Fibroblast of the aortic adventitia (primary cell): ENCODE measurements around the gene LRFN4. TPM values are rescaled to one million over a fixed set of nuclear protein-coding genes. Genes with fewer than 3 reads are reported as not detected.

Source experiments
- DNase-seq: peaks from one replicate; pipeline ENCODE4 v3.0.0-alpha.2; 2010; ENCODE audit warnings: low read depth
- H3K4me3 ChIP-seq: 2 replicates; pipeline ENCODE4 v1.5.1; 2011; ENCODE audit warnings: low read depth, mild to moderate bottlenecking, control low read depth, low read length, moderate library complexity
- CTCF ChIP-seq: IDR thresholded peaks from 2 replicates; pipeline ENCODE4 v1.5.1; 2011; ENCODE audit warnings: mild to moderate bottlenecking, low read length, control low read depth, inconsistent platforms; ENCODE audit not compliant: insufficient read depth
- total RNA-seq: library from RNA; depleted of rRNA; stranded (reverse); fragments of >200 nt; gene quantifications from 2 replicates; pipeline ENCODE4 v1.2.3, GENCODE V29; 2012; ENCODE audit warnings: low replicate concordance

LRFN4 gene
- total RNA-seq, 1 donor: 25.8 TPM

- DNase-seq: no peak
- TF ChIP-seq CTCF: no peak
- H3K4me3 ChIP-seq: no peak overlapping the region
These were observed 2.6 kb upstream of the LRFN4 start for GRCh38 chr11:66854231-66854661.

- TF ChIP-seq CTCF: no peak
- DNase-seq: no peak
- H3K4me3 ChIP-seq: no peak overlapping the region
These were observed 2.1 kb upstream of the LRFN4 start for GRCh38 chr11:66854729-66855211.

- DNase-seq: peak; percentile 82
- H3K4me3 ChIP-seq: peak overlapping the region; percentile 81
These were observed 1.0 kb upstream of the LRFN4 start for GRCh38 chr11:66855574-66856495.

GRCh38 chr11:66857234-66857926, 516 bp downstream of the LRFN4 start:
- H3K4me3 ChIP-seq: peak overlapping the region; percentile 81
- TF ChIP-seq CTCF: no peak
- no peak for DNase-seq

More at GRCh38 chr11:66855574-66856495, 1.0 kb upstream of the LRFN4 start:
- no peak for TF ChIP-seq CTCF

- no peak for DNase-seq
- TF ChIP-seq CTCF: no peak
- no peak overlapping the region for H3K4me3 ChIP-seq
These were observed 992 bp downstream of the LRFN4 start for GRCh38 chr11:66857927-66858185.

- TF ChIP-seq CTCF: no peak
- no peak overlapping the region for H3K4me3 ChIP-seq
- DNase-seq: no peak
These were observed 1.5 kb downstream of the LRFN4 start for GRCh38 chr11:66858186-66858938.
